Endothelial cell of umbilical vein (primary cell): Measurements from ENCODE around the gene RGS17.

Source experiments
- CTCF ChIP-seq, 2 donors: IDR thresholded peaks; 1 replicate in 1 of 2; 2 replicates in 1 of 2; pipeline ENCODE4 v1.5.1; 2011; ENCODE audit warnings: low read length in 2 of 2, mild to moderate bottlenecking in 2 of 2, moderate library complexity in 2 of 2, control low read depth in 1 of 2, inconsistent platforms in 1 of 2, low read depth in 1 of 2; ENCODE audit not compliant: insufficient read depth in 1 of 2; ENCODE audit errors: extremely low read depth in 1 of 2
- EZH2 ChIP-seq: IDR thresholded peaks from 2 replicates; pipeline ENCODE4 v1.6.1; 2012; ENCODE audit warnings: borderline replicate concordance, low read depth, mild to moderate bottlenecking, moderate library complexity, low read length, inconsistent platforms; ENCODE audit not compliant: severe bottlenecking
- POLR2A ChIP-seq: IDR thresholded peaks from 2 replicates; pipeline ENCODE4 v1.6.1; 2012; ENCODE audit warnings: low read depth, mild to moderate bottlenecking, control low read depth, low read length
- TF ChIP-seq, protein P1 (sequence below): IDR thresholded peaks from 2 replicates; pipeline ENCODE4 v1.6.1; 2011; ENCODE audit not compliant: insufficient read depth, insufficient read length

DNA sequence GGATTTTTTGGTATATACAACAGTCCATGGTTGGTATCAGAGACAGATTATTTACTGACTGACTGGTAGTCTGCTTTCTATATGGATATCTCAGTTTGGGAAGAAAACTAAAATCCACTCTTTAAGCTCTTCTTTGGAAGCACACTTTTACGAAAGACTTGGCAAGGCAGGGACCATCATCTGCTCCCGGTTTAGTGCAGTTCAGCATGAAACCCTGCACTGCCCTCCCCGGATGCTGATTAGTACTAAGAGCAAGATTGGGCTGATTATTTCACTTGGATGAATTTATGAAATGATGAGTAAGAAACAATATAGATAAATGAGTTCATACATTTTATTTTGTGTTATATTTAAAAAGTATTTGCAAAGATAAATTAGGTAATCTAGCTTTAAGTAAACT, 56.3 kb downstream of the RGS17 start:
- TF ChIP-seq POLR2A, result no peak
- TF ChIP-seq CTCF (IDR thresholded peaks at IDR 0.05; ENCODE audit: extremely low read depth in 1 of 2, insufficient read depth in 1 of 2, low read depth in 1 of 2, low read length in 2 of 2), result no peak
- no peak for TF ChIP-seq EZH2
- TF ChIP-seq, protein P1, sequence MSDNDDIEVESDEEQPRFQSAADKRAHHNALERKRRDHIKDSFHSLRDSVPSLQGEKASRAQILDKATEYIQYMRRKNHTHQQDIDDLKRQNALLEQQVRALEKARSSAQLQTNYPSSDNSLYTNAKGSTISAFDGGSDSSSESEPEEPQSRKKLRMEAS, result no peak
